Neural crest cell (in vitro differentiated cells): ENCODE data around the gene BCR. TPM values are rescaled to one million over a fixed set of nuclear protein-coding genes. Genes with fewer than 3 reads are reported as not detected.

Source experiments
- DNase-seq: peaks from one replicate; pipeline ENCODE4 v3.0.0; 2021; ENCODE audit warnings: low read depth, mixed read lengths, low spot score
- H3K27ac Mint-ChIP-seq: one replicate; pipeline ENCODE4 v1.8.0; 2021; ENCODE audit warnings: mild to moderate bottlenecking, mixed read lengths; ENCODE audit not compliant: unreplicated experiment
- H3K27me3 Mint-ChIP-seq: 2 replicates; pipeline ENCODE4 v1.8.0; 2021; ENCODE audit warnings: low read depth, mild to moderate bottlenecking, mixed read lengths
- H3K36me3 Mint-ChIP-seq: 2 replicates; pipeline ENCODE4 v1.8.0; 2021; ENCODE audit warnings: low read depth, mild to moderate bottlenecking, mixed read lengths
- H3K4me1 Mint-ChIP-seq: 2 replicates; pipeline ENCODE4 v1.8.0; 2021; ENCODE audit warnings: mixed read lengths
- H3K4me3 Mint-ChIP-seq: one replicate; pipeline ENCODE4 v1.8.0; 2021; ENCODE audit warnings: mild to moderate bottlenecking, mixed read lengths
- H3K9me3 Mint-ChIP-seq: 2 replicates; pipeline ENCODE4 v1.8.0; 2021; ENCODE audit warnings: mixed read lengths
- CTCF ChIP-seq: fragments of 200-600 bp; sonication (generic); conservative IDR thresholded peaks from 2 replicates; pipeline ENCODE4 v1.5.0; 2021; ENCODE audit warnings: antibody characterized with exemption, mild to moderate bottlenecking
- total RNA-seq: library from RNA; stranded (reverse); gene quantifications from 2 replicates; pipeline ENCODE4 v1.2.1, GENCODE V29; 2021

BCR gene
- total RNA-seq, 1 donor from 2014 or later = 54.2 TPM

- Mint-ChIP-seq H3K4me1 (peaks cover 29% of the 10 kb centered on the region), H3K36me3 (peaks cover 25% of the 10 kb centered on the region), H3K4me3 (peak overlapping the region; percentile 87), H3K9me3 (peaks cover 18% of the 10 kb centered on the region), H3K27ac (no peak overlapping the region), H3K27me3 (peaks cover 16% of the 10 kb centered on the region)
- peak; percentile 96 for TF ChIP-seq CTCF
- DNase-seq = peak; percentile 76
Observed at GRCh38 chr22:23178512-23179254, 1.6 kb upstream of the BCR start.

- peaks cover 29% of the 10 kb centered on the region for H3K4me1 Mint-ChIP-seq
- peak overlapping the region; percentile 87 for H3K4me3 Mint-ChIP-seq
- peaks cover 16% of the 10 kb centered on the region for H3K27me3 Mint-ChIP-seq
- peaks cover 24% of the 10 kb centered on the region for H3K36me3 Mint-ChIP-seq
- no peak for DNase-seq
- H3K9me3 Mint-ChIP-seq = peaks cover 15% of the 10 kb centered on the region
- no peak overlapping the region for H3K27ac Mint-ChIP-seq
- no peak for TF ChIP-seq CTCF
Observed at GRCh38 chr22:23179381-23180299, 669 bp upstream of the BCR start.

- TF ChIP-seq CTCF = no peak
- Mint-ChIP-seq H3K27me3 (peaks cover 16% of the 10 kb centered on the region), H3K27ac (no peak overlapping the region), H3K9me3 (peaks cover 12% of the 10 kb centered on the region), H3K4me1 (peaks cover 35% of the 10 kb centered on the region), H3K4me3 (peak overlapping the region; percentile 88), H3K36me3 (peaks cover 21% of the 10 kb centered on the region)
- DNase-seq = no peak
Observed at GRCh38 chr22:23180893-23181720, 798 bp downstream of the BCR start.

GRCh38 chr22:23181721-23182308 is 1.5 kb downstream of the BCR start:
- H3K4me3 Mint-ChIP-seq = peak overlapping the region; percentile 88
- peaks cover 14% of the 10 kb centered on the region for H3K36me3 Mint-ChIP-seq
- no peak for TF ChIP-seq CTCF
- peaks cover 40% of the 10 kb centered on the region for H3K4me1 Mint-ChIP-seq
- DNase-seq = no peak
- peaks cover 16% of the 10 kb centered on the region for H3K27me3 Mint-ChIP-seq
- peaks cover 5% of the 10 kb centered on the region for H3K9me3 Mint-ChIP-seq
- H3K27ac Mint-ChIP-seq = no peak overlapping the region
